Upper lobe of left lung (tissue), 4 donors: ENCODE measurements around the gene TOX2.

Experiments used
- POLR2A ChIP-seq, 4 donors: fragments of 450-650 bp; IDR thresholded peaks; one replicate each; pipeline ENCODE4 v1.5.1; 2016 to 2017; ENCODE audit warnings: antibody characterized with exemption in 4 of 4, mild to moderate bottlenecking in 2 of 4
- TF ChIP-seq, protein P1 (sequence below), 6 experiments: fragments of 450-650 bp in 4 of 6; fragments of 200-600 bp in 2 of 6; sonication (generic) in 2 of 6; IDR thresholded peaks; one replicate each; pipeline ENCODE4 v1.5.1; 2016 to 2019; ENCODE audit warnings: antibody characterized with exemption in 6 of 6

DNA sequence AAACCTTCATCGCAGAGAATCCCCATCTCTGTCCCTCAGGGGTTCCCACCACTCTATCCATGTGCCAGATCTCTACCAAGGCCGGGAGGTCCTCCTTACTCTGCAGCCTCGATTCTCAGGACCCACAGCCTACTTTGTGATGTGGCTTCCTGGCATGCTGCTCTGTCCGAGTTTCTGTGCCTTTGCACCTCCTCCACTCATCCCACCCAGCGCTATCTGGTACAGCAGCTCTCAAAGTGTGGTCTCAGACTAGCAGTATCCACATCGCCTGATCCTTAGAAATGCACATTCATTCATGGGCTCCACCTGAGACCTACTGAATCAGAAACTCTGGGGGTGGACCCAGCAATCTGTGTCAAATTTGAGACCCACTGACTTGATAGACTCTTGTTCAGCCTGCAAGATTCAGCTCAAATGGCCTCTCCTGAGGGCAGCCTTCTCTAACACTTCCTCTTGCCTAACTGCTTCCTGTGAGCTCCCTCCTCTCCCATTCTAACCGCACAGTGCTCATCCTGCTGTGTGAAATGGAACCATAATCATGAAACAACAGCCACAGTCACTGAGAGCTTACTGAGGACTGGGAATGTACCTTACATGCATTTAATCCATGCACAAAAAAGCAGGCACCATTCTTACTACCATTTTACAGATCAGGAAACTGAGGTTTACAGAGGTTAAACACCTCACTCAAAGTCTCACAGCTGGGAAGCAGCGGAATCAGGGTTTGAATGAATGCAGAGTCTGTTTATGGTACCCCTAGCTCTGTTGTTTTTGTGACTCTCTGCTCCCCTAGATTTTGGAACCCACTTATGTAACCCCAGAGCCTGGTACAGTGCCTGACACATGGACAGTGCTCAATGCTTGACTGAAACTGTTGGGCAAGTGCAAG is 202.9 kb downstream of the TOX2 start:
- TF ChIP-seq POLR2A (IDR thresholded peaks at IDR 0.05), result no peak
- TF ChIP-seq, protein P1, sequence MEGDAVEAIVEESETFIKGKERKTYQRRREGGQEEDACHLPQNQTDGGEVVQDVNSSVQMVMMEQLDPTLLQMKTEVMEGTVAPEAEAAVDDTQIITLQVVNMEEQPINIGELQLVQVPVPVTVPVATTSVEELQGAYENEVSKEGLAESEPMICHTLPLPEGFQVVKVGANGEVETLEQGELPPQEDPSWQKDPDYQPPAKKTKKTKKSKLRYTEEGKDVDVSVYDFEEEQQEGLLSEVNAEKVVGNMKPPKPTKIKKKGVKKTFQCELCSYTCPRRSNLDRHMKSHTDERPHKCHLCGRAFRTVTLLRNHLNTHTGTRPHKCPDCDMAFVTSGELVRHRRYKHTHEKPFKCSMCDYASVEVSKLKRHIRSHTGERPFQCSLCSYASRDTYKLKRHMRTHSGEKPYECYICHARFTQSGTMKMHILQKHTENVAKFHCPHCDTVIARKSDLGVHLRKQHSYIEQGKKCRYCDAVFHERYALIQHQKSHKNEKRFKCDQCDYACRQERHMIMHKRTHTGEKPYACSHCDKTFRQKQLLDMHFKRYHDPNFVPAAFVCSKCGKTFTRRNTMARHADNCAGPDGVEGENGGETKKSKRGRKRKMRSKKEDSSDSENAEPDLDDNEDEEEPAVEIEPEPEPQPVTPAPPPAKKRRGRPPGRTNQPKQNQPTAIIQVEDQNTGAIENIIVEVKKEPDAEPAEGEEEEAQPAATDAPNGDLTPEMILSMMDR (IDR thresholded peaks at IDR 0.05), result no peak
